C4-2B (cell line): ENCODE measurements around the gene MSTN.

Source experiments
- CTCF ChIP-seq: fragments of 450-650 bp; conservative IDR thresholded peaks from 2 replicates; pipeline ENCODE4 v1.5.1; 2017; ENCODE audit warnings: mild to moderate bottlenecking
- ZFX ChIP-seq: fragments of 450-650 bp; IDR thresholded peaks from 2 replicates; pipeline ENCODE4 v1.6.1; 2017

GRCh38 chr2:190090148-190090547 is 27.6 kb upstream of the MSTN start:
- TF ChIP-seq CTCF (no peak), ZFX (no peak)
